A549 (cell line): ENCODE results near the gene COL5A1.

Experiments used
- EP300 ChIP-seq, 2 experiments: fragments of >200 bp; sonication (Bioruptor Twin); formaldehyde crosslinking; IDR thresholded peaks; 2 replicates in 1 of 2; 3 replicates in 1 of 2; pipeline ENCODE4 v1.6.1; 2016 to 2017
- MYC ChIP-seq: IDR thresholded peaks from 2 replicates; pipeline ENCODE4 v1.6.1; 2012; ENCODE audit warnings: mild to moderate bottlenecking, inconsistent platforms, low read length, improper control_type of control experiment, borderline replicate concordance
- POLR2A ChIP-seq: IDR thresholded peaks from 2 replicates; pipeline ENCODE4 v1.6.1; 2012; ENCODE audit warnings: mild to moderate bottlenecking, low read length
- RAD21 ChIP-seq, 2 experiments: fragments of >200 bp in 1 of 2; sonication (Bioruptor Twin) in 1 of 2; formaldehyde crosslinking in 1 of 2; IDR thresholded peaks in 1 of 2; conservative IDR thresholded peaks in 1 of 2; 2 replicates in 1 of 2; 3 replicates in 1 of 2; pipeline ENCODE4 v1.6.1; 2012 to 2018; ENCODE audit warnings: inconsistent platforms in 1 of 2
- TP53 ChIP-seq: fragments of 250-450 bp; sonication (Bioruptor Pico); IDR thresholded peaks from 2 replicates; pipeline ENCODE4 v1.5.0; 2021; ENCODE audit warnings: mild to moderate bottlenecking, moderate library complexity
- TF ChIP-seq, protein P1 (sequence below): fragments of >200 bp; sonication (Bioruptor Twin); formaldehyde crosslinking; IDR thresholded peaks from 3 replicates; pipeline ENCODE4 v1.5.1; 2016
- TF ChIP-seq, protein P2 (sequence below): fragments of 450-650 bp; IDR thresholded peaks from 2 replicates; pipeline ENCODE4 v1.6.1; 2014; ENCODE audit warnings: antibody characterized with exemption

GRCh38 chr9:134627417-134628353, 13.9 kb upstream of the COL5A1 start:
- TF ChIP-seq, protein P1, sequence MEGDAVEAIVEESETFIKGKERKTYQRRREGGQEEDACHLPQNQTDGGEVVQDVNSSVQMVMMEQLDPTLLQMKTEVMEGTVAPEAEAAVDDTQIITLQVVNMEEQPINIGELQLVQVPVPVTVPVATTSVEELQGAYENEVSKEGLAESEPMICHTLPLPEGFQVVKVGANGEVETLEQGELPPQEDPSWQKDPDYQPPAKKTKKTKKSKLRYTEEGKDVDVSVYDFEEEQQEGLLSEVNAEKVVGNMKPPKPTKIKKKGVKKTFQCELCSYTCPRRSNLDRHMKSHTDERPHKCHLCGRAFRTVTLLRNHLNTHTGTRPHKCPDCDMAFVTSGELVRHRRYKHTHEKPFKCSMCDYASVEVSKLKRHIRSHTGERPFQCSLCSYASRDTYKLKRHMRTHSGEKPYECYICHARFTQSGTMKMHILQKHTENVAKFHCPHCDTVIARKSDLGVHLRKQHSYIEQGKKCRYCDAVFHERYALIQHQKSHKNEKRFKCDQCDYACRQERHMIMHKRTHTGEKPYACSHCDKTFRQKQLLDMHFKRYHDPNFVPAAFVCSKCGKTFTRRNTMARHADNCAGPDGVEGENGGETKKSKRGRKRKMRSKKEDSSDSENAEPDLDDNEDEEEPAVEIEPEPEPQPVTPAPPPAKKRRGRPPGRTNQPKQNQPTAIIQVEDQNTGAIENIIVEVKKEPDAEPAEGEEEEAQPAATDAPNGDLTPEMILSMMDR: no peak
- no peak for TF ChIP-seq TP53 (CRISPR knock-in tag)
- no peak for TF ChIP-seq EP300 (IDR thresholded peaks at IDR 0.05)
- no peak for TF ChIP-seq MYC
- TF ChIP-seq, protein P2, sequence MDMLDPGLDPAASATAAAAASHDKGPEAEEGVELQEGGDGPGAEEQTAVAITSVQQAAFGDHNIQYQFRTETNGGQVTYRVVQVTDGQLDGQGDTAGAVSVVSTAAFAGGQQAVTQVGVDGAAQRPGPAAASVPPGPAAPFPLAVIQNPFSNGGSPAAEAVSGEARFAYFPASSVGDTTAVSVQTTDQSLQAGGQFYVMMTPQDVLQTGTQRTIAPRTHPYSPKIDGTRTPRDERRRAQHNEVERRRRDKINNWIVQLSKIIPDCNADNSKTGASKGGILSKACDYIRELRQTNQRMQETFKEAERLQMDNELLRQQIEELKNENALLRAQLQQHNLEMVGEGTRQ: no peak
- no peak for TF ChIP-seq RAD21 (conservative IDR thresholded peaks at IDR 0.05 in 1 of 2, IDR thresholded peaks at IDR 0.05 in 1 of 2)
- TF ChIP-seq POLR2A: no peak
